ENCODE measurements around the gene PSTPIP1.
A peak's percentile ranks its signal among the peaks of the same experiment; 100 is the strongest.

PSTPIP1 gene

DNA sequence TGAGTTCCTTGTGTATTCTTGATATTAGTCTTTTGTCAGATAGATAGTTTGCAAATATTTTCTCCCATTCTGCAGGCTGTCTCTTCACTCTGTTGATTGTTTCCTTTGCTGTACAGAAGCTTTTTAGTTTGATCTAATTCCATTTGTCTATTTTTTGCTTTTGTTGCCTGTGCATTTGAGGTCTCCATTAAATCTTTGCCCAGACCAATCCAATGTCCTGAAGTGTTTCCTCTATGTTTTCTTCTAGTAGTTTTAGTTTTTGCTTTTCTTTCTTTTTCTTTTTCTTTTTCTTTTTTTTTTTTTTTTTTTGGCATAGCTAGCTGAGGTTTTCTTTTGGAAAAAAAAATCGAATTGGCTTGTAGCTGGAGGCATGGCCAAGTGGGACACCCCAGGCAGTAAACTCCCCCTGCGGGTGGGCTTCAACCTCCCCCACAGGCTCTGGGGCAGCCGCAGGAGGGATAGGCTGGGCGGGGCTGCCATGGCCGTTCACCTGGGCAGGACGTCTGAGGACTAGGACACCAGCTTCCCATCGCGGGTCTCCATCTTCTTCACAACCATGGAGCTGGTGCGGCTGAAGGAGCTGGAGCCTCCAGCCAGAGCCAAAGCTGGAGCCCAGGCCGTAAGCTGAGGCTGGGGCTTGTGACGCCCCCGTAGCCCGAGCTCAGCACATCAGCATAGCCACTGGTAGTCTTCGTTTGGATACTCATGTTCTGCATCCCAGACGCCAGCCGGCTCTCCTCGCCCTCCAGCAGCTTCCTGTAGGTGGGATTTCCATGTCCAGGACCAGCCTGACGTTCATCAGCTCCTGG lies 16.2 kb upstream of the PSTPIP1 start:
- no peak for DNase-seq (ENCODE audit: low read depth, low spot score)

DNA sequence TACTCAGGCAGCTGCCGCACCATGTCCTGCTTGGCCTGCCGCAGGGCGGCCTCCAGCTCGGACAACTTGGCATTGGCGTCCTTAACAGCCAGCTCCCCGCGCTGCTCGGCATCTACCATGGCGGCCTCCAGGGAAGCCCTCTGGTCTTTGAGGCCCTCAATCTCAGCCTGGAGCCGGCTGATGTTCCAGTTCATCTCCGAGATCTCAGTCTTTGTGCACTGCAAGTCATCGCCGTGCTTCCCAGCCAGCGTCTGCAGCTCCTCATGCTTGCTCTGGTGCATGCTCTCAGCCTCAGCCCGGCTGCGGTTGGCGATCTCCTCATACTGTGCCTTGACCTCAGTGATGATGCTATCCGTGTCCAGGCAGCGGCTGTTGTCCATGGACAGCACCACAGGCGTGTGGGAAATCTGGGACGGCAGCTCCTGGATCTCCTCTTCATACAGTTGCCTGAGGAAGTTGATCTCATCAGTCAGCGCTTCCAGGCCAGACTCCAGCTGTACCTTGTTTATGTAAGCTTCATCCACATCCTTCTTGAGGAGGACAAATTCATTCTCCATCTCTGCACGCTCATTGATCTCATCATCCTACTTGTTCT lies 15.5 kb upstream of the PSTPIP1 start:
- peak; percentile 39 for DNase-seq (ENCODE audit: low read depth, low spot score)

DNA sequence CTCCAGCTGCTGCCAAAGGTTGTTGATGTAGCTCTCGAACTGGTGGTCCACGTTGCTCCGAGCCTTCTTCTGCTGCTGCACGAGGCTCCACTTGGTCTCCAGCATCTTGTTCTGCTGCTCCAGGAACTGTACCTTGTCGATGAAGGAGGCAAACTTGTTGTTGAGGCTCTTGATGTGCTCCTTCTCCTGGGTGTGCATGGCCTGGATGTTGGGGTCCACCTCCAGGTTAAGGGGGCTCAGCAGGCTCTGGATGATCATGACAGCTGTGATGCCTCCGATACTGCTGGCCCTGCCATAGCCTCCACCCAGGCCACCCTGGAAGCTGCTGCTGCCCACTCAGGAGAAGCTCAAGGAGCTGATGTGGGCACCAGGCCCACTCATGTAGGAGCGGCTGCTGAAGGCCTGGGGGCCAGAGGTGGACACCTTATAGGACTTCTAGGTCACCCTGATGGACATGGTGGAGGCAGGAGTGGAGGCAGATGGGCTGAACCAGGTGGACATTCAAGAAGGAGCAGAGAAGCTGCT lies 14.9 kb upstream of the PSTPIP1 start:
- DNase-seq (ENCODE audit: low read depth, low spot score) = no peak

DNA sequence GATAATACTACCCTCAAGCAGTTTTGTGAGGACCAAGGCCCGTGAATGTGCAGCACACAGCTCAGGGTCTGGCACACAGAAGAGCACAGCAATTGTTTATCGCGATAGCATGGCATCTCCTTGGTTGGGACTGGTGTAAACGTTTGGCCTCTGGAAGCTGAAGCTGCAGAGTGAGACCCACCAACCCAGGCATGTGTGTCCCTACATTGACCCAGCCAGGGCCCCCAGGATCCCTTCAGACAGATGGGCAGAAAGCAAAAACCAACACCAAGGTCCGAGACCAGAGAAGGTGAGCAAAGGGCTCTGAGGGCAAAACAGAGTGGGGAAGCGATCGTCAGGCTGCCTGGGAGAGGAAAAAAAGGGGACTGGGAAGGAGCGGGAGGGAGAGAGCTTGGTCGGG lies 12.6 kb upstream of the PSTPIP1 start:
- DNase-seq (ENCODE audit: low read depth, low spot score) = no peak

DNA sequence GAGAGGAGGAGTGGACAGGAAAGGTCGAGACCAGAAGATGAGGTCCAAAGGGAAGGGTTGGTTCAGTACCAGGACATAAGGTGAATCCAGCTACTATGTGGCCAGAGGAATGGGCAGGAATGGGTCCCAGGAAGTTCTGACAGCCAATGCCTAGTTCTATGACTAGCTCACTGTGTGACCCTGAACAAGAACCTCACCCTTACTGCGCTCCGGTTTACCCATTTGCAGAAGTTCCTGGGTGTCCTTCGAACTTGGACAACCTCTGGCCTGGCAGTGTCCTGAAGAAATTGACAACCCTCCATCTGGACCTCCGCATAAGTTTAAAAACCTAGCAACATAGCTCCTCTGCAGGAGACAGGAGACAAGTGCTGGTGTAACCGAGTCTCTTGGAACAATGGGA lies 12.2 kb upstream of the PSTPIP1 start:
- DNase-seq (ENCODE audit: low read depth, low spot score) = no peak

DNA sequence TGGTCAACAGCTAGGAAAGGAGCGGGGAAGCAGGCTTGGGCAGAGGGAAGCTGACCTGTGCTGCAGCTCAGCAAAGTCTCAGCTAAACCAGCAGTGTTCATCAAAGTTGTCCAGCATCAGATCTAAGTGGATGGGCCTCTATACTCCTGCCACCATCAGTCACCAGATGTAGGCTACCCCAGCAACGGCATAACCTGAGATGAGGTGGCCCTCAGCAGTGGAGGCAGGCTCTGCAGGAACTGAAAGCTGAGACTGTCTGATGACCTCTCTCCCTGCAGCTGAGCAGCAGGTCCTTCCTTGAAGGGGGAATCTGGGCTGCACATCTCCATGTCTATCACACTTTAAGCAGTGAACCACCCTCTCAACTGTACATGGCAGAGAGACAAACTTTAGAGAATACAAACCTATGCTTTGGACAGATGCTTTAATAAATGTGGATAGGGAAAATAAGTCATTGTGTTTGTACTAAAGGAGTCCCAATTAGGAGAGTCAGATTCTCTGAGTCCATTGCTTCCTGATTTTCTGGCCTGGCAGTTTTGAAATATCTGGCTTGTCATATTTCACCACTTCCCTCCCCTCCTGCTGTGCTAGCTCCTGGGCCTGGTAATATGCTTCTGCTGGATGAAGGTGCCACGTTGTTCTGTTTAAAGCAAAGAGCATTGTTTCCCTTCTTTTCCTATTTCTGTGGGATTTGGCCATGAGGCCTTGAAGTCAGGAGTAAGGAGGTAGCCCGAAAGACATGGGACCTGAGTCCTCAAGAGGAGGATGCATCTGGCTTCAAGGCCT lies 11.1 kb upstream of the PSTPIP1 start:
- no peak for DNase-seq (ENCODE audit: low read depth, low spot score)

DNA sequence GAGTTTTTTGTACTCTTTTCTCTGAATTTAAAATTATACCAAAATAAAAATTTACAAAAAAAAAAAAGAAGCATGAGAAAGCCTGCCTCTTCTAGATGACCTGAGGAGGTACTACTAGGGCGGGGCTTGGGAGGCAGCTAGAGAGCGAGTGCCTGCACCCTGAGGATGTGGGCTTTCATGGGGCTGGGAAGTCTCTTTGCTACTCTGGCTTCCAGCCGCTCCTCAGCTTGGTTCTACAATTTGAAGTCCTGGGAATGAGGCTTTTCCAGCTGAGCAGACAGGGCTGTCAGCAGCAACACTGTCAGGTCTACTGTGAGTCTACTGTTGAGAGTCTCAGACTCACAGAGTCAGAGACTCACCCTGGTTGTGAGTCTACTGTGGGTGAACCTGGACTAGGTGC lies 8.2 kb upstream of the PSTPIP1 start:
- no peak for DNase-seq (ENCODE audit: low read depth, low spot score)

DNA sequence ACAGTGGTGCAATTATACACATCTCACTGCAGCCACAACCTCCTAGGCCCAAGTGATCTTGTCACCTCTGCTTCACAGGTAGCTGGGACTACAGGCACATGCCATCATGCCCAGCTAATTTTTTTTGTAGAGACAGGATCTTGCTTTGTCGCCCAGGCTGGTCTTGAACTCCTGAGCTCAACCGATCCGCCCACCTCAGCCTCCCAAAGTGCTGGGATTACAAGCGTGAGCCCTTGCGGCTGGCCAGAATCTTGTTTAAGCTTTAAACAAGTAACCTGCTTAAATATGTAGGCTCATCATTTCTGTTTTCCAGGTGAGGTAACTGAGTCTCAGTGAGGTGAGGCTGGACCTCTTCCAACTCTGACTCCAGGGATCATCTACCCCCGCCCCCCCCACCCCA lies 7.7 kb upstream of the PSTPIP1 start:
- no peak for DNase-seq (ENCODE audit: low read depth, low spot score)

DNA sequence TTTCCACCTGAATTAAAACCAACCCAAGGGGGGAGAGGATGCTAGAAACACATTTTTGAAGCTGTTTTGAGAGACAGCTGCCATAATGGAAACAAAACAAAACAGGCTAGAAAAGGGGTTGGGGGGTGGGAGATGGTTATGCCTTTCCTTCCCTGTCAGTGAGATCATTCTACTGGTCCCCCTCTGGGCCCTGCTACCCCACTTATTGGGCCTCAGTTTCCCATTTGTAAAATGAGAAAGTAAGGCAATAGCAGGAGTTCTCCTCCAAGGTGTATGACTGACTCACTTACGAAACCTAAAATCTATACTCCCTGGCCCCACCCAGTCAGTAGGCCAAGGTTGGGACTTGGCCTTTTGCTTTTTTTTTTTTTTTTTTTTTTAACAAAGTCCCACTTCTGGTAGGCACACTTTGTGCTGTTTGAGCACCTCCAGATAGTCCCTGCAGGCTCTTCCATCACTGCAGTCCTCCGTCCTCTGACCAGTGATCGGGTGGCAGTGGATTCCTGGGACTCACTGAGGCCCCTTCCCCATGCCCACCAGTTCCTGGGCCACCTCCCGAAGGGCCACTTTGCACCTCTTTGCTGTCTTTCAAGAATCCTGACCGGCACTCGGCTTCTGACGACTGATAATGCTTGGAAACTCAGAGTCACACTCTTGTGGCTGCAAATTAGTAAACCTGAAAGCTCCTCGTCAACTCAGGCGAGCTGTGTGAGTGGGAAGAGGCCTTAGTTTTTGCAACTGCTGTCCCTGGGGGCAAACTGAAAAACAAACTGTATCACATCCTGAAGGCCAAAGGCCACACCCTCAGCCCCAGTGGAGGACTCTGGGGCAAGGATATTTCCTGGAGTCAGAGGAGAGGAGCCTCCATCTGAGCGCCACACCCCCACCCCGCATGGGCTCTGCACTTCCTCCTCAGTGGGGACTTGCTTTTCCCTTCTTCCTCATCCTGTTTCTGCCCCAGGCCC lies 6.7 kb upstream of the PSTPIP1 start:
- DNase-seq (ENCODE audit: low read depth, low spot score) = no peak

DNA sequence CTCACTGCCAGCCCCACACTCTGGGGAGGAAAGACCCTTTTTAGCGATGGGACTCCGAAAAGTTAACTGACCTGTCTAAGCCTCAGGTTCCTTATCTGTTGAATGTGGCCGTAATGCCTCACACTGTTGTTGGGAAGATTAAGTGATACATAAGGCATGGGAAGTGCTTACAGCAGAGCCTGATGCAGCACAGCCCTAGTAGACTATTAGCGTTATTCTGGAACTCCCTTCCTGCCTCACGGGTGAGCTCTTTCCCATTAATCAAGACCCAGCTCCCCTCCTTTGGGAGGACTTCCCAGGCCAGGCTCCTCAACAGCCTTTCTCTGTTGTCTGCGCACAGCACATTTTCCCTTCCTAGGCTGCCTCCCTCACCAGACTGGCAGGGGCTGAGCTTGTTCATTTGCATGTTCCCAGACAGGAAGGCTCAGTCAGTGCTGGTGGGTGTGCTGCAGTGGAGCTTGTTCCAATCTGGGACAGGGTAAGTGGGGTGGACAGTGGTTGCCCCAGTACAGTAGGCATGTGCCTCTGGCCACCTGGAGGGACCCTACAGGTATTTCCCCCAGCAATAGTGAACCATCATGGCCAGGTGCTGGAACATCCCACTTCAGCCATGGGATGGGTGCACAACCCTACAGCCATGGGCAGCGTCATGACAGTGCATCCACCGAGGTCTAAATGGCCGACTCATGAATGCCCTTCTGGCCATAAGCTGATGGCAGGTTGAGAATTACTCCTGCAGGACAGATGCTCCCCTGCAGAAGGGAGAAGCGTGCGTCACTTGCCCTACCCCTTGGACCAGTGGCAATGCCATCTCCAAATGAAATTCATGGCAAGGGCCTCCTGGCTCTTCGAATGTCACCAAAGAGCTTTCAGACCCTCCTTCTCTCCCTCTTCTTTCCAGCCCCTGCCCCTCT lies 5.8 kb upstream of the PSTPIP1 start:
- no peak for DNase-seq (ENCODE audit: low read depth, low spot score)

DNA sequence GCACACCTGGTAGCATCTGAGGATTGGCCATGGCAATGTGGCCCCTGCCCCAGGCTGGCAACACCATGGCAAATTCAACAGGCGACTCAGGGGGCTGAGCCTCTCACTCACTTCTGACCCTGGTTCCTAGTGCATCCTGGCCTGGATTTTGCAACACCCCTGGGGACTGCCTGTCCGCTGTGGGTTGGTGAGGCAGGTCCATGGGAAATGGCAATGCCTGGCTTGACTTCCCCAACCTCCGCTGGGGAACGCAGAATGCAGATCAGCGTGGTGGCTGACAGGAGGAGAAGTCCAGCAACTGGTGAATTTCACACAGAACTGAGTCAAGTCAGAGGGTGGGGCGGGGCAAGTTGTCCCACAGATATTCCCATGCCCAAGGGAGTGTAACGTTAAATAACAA lies 3.9 kb upstream of the PSTPIP1 start:
- no peak for DNase-seq (ENCODE audit: low read depth, low spot score)

DNA sequence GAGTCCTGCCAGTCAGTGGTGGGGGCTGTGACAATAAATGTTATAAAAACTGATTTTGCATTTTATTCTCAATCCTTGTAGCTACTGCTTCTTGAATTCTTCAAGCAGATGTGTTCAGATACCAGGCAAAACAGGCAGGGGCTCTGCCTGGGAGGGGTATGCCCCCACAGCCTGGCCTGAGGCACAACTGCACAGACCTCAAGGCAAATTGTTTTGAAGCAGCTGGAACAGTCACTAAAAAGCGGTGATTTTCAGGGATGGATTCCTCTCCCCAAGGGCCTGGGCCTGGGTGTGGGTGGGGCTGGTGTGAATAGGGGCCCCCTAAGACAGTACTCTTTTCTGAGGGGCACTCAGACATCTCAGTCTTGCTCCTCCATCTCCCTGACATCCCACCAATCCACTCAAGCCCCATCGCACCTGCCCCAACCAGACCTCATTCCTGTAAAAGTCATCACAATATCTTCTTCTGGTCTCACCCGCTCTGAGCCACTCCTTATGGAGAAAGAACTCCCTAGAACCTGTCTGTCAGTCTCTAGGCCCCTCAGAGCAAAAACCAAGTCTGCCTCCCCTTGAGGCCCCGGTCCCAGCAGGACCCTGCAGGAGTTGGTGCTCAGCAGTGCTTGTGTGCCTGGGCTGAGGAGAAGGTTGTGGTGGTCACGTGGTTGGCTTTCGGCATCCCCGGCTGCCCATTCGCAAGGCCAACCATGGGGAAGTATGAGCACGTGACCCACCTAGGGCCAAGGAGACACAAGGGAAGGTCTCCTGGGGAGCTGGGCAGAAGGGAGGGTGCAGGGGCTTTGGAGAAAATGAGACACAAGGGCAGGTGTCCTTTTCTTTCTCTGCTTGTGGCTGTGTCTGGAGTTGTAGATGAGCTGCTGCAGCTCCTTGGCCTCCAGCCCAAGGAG lies 2.9 kb upstream of the PSTPIP1 start:
- no peak for DNase-seq (ENCODE audit: low read depth, low spot score)

DNA sequence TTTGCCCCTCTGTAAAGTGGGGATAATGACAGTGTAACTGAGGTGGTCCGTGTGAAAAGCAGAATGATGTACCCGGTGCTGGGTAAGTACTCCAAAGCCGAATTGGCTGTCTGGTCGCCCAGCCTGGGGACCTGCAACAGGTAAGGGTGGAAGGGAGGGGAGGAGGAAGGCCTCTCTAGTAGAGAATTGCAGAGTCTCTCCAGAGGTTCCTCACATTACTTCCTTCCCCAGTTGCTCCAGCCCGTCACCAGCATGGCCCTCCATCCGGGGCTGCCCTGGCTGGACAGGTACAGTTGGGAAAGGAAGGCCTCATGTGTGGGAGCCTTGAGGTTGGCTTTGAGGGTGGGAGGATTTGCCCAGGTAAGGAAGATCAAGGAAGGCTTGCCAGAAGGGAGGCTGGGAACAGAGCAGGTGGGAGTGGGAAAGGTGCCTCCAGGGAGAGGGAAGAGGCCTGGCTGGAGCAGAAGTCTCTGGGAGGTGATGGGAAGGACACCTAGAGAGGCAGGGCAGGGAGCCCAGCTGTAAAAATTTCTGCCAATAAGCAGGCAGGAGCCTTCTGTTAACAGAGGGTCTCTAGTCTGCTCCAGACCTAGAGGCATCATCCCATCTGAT lies 1.7 kb upstream of the PSTPIP1 start:
- DNase-seq (ENCODE audit: low read depth, low spot score) = no peak

DNA sequence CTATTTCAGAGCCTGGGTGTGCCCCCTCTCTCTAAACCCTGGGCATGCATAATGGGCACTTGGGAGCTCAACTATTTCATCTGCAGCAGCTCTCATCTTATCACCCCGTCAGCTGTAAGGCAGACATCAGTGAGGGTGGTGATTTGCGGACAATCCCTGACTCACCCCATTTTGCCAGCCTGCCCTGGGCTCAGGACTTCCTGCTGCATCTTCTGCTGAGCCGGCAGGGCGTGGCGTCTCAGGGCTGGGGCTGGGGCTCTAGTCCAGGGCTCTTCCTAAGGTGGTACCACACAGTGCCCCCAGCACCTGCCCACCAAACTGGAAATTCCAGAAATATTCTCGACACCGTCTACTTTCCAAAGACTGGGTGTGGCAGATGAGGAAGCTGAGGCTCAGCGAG lies 925 bp upstream of the PSTPIP1 start:
- DNase-seq (ENCODE audit: low read depth, low spot score) = no peak

DNA sequence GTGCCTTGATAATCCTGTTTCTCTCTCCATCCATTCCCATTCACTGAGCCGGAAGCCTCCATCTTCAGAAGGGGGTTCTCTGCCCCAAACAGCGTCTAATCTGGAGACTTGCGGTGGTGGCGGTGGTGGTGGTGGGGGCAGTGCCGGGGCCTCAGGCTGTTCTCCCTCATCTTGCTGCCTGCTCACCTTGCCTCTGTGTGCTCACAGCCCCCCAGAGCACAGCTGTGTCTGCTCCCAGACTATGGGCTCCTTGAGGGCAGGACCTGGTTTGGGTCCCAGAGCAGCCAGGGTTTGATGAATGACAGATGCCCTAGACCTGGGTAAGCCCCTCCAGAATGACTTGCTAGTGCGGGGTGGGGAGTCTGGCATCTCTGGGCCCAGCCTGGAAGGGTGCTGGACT lies 430 bp upstream of the PSTPIP1 start:
- no peak for DNase-seq (ENCODE audit: low read depth, low spot score)

DNA sequence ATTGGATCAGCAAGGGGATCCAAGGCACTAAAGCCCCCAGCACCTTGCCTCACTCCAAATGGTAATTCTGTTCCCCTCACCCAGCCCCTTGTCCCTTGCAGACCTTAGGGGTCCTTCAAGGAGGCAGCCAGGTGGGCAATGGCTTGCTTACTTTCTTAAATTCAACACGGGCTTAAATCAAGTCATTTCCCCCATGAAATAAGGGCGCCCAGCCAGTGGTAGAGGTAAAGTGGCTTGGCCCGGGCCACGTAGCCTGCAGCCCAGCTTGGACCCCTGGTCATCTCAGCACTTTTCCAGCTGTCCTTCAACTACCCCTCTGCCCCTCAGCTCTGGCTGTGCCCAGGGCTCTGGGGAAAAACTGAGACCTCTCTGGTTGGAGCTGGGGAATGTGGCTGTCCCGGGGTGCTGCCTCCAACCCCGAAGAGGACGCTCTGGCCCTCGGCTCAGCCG lies 1.2 kb downstream of the PSTPIP1 start:
- no peak for DNase-seq (ENCODE audit: low read depth, low spot score)

DNA sequence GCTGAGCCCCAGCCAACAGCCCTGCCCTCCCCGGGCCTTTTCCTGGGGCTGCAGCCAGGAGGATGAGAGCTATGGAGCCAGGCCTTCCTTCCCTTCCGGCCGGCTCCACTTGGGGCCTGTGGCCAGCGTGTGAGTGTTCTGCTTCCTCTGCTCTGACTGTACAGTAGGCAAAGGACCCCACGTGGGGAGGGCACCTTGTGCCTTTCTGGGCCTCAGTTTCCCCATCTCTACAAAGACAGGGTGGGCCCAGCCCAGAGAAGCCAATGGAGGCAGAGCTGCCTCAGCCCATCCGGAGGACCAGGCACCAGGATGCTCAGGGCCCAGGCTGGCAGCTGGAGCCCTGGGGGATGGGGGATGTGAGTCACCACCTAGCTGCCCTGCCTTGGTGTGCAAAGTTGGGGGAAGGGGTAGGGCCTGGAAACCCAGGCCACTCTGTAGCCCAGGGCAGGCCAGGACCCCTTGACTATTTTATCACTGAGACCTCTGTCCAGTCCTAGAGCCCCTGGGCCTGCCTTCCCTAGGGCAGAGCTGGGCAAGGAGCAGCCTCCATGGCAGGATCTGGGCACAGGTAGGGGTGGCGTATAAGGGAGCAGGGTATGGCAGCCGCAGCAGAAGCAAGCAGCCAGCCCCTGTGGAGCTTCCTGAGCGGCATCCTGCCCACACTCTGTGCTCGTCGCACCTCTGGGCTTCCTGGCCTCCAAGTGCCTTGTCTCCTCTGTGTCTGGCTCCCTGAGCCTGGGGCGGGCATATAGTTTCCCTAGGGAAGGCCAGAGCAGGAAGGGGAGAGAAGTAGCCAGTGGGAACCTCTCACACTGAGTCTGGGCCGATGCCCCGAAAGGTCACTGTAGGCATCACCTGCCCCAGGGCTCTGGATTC lies 1.8 kb downstream of the PSTPIP1 start:
- no peak for DNase-seq (ENCODE audit: low read depth, low spot score)
